B cell (primary cell): ENCODE data around the gene SF3B6.

Experiments
- EZH2 ChIP-seq: IDR thresholded peaks from 2 replicates; pipeline ENCODE4 v1.6.1; 2012; ENCODE audit warnings: borderline replicate concordance, low read depth, mild to moderate bottlenecking, moderate library complexity, low read length; ENCODE audit not compliant: insufficient read depth, poor library complexity, severe bottlenecking
- TF ChIP-seq, protein P1 (sequence below): fragments of 200-600 bp; IDR thresholded peaks from one replicate; pipeline ENCODE4 v1.8.0; 2022; ENCODE audit warnings: antibody characterized with exemption, mild to moderate bottlenecking

- TF ChIP-seq, protein P1, sequence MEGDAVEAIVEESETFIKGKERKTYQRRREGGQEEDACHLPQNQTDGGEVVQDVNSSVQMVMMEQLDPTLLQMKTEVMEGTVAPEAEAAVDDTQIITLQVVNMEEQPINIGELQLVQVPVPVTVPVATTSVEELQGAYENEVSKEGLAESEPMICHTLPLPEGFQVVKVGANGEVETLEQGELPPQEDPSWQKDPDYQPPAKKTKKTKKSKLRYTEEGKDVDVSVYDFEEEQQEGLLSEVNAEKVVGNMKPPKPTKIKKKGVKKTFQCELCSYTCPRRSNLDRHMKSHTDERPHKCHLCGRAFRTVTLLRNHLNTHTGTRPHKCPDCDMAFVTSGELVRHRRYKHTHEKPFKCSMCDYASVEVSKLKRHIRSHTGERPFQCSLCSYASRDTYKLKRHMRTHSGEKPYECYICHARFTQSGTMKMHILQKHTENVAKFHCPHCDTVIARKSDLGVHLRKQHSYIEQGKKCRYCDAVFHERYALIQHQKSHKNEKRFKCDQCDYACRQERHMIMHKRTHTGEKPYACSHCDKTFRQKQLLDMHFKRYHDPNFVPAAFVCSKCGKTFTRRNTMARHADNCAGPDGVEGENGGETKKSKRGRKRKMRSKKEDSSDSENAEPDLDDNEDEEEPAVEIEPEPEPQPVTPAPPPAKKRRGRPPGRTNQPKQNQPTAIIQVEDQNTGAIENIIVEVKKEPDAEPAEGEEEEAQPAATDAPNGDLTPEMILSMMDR: no peak
- no peak for TF ChIP-seq EZH2
These were observed 2.3 kb downstream of the SF3B6 start for GRCh38 chr2:24073816-24074215.
